Ascending aorta (tissue), 2 donors: ENCODE data around the gene ARFRP1. TPM values are rescaled to one million over a fixed set of nuclear protein-coding genes. Genes with fewer than 3 reads are reported as not detected.

ENCODE experiments used
- DNase-seq, 2 donors: peaks; one replicate each; pipeline ENCODE4 v3.0.0-alpha.2; 2019; ENCODE audit warnings: low spot score in 2 of 2
- H3K27ac ChIP-seq, 2 donors: fragments of 200-600 bp; sonication (generic); one replicate each; pipeline ENCODE4 v1.5.1; 2016 to 2017; ENCODE audit warnings: mild to moderate bottlenecking in 1 of 2
- H3K27me3 ChIP-seq: fragments of 200-600 bp; sonication (generic); one replicate; pipeline ENCODE4 v1.5.1; 2017
- H3K36me3 ChIP-seq, 2 donors: fragments of 200-600 bp; sonication (generic); one replicate each; pipeline ENCODE4 v1.5.1; 2016
- H3K4me1 ChIP-seq, 2 donors: fragments of 200-600 bp; sonication (generic); one replicate each; pipeline ENCODE4 v1.5.1; 2016 to 2017; ENCODE audit warnings: mild to moderate bottlenecking in 1 of 2
- H3K4me3 ChIP-seq, 2 donors: fragments of 200-600 bp; sonication (generic); one replicate each; pipeline ENCODE4 v1.5.1; 2016 to 2017; ENCODE audit warnings: mild to moderate bottlenecking in 1 of 2
- H3K9me3 ChIP-seq, 2 donors: fragments of 200-600 bp; sonication (generic); one replicate each; pipeline ENCODE4 v1.5.1; 2016
- intact Hi-C: fragments of 100-400 bp; cut with DNase I; formaldehyde crosslinking; loops from one replicate; pipeline ENCODE4 v1.15.1; 2023
- total RNA-seq: library from RNA; depleted of rRNA; stranded (reverse); fragments of >200 nt; gene quantifications from one replicate; pipeline ENCODE4 v1.1.0, GENCODE V29; 2016
- TF ChIP-seq, protein P1 (sequence below), 3 experiments: fragments of 200-600 bp in 2 of 3; fragments of 450-650 bp in 1 of 3; sonication (generic) in 2 of 3; IDR thresholded peaks; one replicate each; pipeline ENCODE4 v1.5.1; 2016 to 2019; ENCODE audit warnings: antibody characterized with exemption in 3 of 3, mild to moderate bottlenecking in 1 of 3, moderate library complexity in 1 of 3

Gene ARFRP1
- total RNA-seq, 1 donor from 2014 or later = 50.8 TPM

DNA sequence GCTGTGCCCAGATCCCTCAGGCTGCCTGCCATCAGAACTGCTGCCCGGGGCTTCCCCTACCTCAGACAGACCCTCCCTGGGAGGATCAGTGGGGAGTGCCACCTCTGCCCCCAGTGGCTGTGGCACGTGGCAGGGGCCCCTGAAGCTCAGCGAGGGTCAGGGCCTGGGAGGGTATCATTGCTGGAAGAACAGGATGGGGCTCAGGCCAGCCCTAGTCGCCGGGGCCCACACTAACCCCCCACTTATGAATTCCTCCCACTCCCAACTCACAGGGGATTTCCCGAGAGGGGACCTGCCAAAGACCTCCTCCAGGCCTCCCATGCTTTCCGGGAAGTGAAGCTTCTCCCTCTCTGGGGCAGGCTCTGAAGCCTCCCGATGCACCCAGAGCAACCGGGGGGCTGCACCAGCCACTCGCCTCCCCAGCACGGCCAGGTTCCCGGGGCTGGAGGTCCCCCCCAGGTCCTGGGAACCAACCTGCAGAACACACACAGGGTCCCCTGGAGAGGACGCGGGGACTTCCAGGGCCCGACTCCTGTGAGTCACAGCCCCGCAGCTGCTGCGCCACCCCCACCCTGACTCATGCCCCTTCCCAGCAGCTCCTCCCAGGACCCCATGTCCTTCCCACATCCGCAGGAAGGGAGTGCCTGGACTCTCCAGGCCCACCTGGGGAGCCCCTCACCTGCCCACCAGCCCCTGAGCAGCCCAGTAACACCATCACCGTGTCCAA is 8.9 kb downstream of the ARFRP1 start:
- Histone ChIP-seq H3K36me3 (peaks cover 15 to 41% of the 10 kb centered on the region in 2 donors), H3K27ac (peak overlapping the region; percentile 64 to 78), H3K9me3 (no peaks in the 10 kb centered on the region), H3K27me3 (no peaks in the 10 kb centered on the region), H3K4me1 (peaks cover 16 to 18% of the 10 kb centered on the region in 2 donors), H3K4me3 (no peak overlapping the region)
- intact Hi-C loops = loop anchor here (5.0 kb wide), 1 partner anchor 37 kb away; no protein-coding TSS in a partner anchor
- TF ChIP-seq, protein P1, sequence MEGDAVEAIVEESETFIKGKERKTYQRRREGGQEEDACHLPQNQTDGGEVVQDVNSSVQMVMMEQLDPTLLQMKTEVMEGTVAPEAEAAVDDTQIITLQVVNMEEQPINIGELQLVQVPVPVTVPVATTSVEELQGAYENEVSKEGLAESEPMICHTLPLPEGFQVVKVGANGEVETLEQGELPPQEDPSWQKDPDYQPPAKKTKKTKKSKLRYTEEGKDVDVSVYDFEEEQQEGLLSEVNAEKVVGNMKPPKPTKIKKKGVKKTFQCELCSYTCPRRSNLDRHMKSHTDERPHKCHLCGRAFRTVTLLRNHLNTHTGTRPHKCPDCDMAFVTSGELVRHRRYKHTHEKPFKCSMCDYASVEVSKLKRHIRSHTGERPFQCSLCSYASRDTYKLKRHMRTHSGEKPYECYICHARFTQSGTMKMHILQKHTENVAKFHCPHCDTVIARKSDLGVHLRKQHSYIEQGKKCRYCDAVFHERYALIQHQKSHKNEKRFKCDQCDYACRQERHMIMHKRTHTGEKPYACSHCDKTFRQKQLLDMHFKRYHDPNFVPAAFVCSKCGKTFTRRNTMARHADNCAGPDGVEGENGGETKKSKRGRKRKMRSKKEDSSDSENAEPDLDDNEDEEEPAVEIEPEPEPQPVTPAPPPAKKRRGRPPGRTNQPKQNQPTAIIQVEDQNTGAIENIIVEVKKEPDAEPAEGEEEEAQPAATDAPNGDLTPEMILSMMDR (IDR thresholded peaks at IDR 0.05) = no peak
- peak in 1 of 2 donors; percentile 82 for DNase-seq

DNA sequence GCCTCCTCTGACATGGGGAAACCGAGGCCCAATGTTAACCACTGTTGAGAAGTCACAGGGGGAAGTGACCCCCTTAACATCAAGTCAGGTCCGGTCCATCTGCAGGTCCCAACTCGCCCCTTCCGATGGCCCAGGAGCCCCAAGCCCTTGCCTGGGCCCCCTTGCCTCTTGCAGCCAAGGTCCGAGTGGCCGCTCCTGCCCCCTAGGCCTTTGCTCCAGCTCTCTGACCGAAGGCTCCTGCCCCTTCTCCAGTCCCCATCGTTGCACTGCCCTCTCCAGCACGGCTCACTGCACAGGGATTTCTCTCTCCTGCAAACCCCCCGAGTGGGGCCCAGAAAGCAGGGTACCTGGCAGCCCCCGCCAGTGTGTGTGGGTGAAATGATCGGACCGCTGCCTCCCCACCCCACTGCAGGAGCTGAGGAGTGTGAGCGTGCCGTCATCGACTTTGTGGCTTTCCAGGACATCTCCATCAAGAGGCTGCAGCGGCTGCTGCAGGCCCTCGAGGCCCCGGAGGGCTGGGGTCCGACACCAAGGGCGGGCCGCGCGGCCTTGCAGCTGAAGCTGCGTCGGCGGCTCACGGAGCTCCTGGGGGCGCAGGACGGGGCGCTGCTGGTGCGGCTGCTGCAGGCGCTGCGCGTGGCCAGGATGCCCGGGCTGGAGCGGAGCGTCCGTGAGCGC is 9.8 kb downstream of the ARFRP1 start:
- H3K27ac ChIP-seq = no peak overlapping the region
- peaks cover 9 to 38% of the 10 kb centered on the region in 2 donors for H3K36me3 ChIP-seq
- H3K9me3 ChIP-seq = no peaks in the 10 kb centered on the region
- H3K4me3 ChIP-seq = no peak overlapping the region
- DNase-seq = peak in 1 of 2 donors; percentile 61
- TF ChIP-seq, protein P1 (IDR thresholded peaks at IDR 0.05) = no peak
- peaks cover 16 to 18% of the 10 kb centered on the region in 2 donors for H3K4me1 ChIP-seq
- H3K27me3 ChIP-seq = no peaks in the 10 kb centered on the region
- intact Hi-C loops = loop anchor here (5.0 kb wide), 1 partner anchor 36 kb away; no protein-coding TSS in a partner anchor

DNA sequence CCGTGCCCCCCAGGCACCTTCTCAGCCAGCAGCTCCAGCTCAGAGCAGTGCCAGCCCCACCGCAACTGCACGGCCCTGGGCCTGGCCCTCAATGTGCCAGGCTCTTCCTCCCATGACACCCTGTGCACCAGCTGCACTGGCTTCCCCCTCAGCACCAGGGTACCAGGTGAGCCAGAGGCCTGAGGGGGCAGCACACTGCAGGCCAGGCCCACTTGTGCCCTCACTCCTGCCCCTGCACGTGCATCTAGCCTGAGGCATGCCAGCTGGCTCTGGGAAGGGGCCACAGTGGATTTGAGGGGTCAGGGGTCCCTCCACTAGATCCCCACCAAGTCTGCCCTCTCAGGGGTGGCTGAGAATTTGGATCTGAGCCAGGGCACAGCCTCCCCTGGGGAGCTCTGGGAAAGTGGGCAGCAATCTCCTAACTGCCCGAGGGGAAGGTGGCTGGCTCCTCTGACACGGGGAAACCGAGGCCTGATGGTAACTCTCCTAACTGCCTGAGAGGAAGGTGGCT is 10.4 kb downstream of the ARFRP1 start:
- no peak for DNase-seq
- H3K27ac ChIP-seq = no peak overlapping the region
- H3K36me3 ChIP-seq = peaks cover 9 to 38% of the 10 kb centered on the region in 2 donors
- peak overlapping the region in 1 of 2 donors; percentile 52 for H3K4me3 ChIP-seq
- intact Hi-C loops = loop anchor here (5.0 kb wide), 1 partner anchor 35 kb away; no protein-coding TSS in a partner anchor
- no peaks in the 10 kb centered on the region for H3K27me3 ChIP-seq
- TF ChIP-seq, protein P1 (IDR thresholded peaks at IDR 0.05) = no peak
- H3K4me1 ChIP-seq = peaks cover 16 to 18% of the 10 kb centered on the region in 2 donors
- H3K9me3 ChIP-seq = no peaks in the 10 kb centered on the region

DNA sequence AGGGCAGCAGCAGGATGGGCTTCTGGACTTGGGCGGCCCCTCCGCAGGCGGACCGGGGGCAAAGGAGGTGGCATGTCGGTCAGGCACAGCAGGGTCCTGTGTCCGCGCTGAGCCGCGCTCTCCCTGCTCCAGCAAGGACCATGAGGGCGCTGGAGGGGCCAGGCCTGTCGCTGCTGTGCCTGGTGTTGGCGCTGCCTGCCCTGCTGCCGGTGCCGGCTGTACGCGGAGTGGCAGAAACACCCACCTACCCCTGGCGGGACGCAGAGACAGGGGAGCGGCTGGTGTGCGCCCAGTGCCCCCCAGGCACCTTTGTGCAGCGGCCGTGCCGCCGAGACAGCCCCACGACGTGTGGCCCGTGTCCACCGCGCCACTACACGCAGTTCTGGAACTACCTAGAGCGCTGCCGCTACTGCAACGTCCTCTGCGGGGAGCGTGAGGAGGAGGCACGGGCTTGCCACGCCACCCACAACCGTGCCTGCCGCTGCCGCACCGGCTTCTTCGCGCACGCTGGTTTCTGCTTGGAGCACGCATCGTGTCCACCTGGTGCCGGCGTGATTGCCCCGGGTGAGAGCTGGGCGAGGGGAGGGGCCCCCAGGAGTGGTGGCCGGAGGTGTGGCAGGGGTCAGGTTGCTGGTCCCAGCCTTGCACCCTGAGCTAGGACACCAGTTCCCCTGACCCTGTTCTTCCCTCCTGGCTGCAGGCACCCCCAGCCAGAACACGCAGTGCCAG is 11.0 kb downstream of the ARFRP1 start, which contains the start of gene TNFRSF6B:
TNFRSF6B (plus strand) TSS at position 25 of the 729 bp plus-strand sequence; CDS start at position 141, 116 bp downstream.
- peaks cover 9 to 38% of the 10 kb centered on the region in 2 donors for H3K36me3 ChIP-seq
- peak within 1 kb of the TSS; percentile 15 to 24 for H3K27ac ChIP-seq
- H3K4me1 ChIP-seq = peaks cover 16 to 18% of the 10 kb centered on the region in 2 donors
- no peak for DNase-seq
- no peaks in the 10 kb centered on the region for H3K27me3 ChIP-seq
- H3K9me3 ChIP-seq = no peaks in the 10 kb centered on the region
- intact Hi-C loops = loop anchor here (5.0 kb wide), 1 partner anchor 34 kb away; no protein-coding TSS in a partner anchor
- TF ChIP-seq, protein P1 (IDR thresholded peaks at IDR 0.05) = no peak
- peak within 1 kb of the TSS in 1 of 2 donors; percentile 52 for H3K4me3 ChIP-seq

DNA sequence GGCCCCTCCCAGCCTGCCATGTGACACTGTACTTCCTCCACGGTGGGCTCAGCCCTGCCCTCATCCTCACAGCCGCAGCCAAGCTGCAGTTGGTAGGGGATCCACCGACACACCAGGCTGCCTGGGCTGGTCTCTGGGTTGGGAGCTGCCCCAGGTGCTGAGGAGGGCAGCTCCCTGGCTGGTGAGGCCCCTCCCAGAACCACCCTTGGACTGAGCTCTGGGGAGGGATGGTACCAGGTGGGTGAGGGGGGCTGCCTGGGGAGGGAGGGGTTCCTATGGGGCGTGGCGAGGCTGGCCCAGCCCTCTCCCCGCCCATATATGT is 11.5 kb downstream of the ARFRP1 start:
- Histone ChIP-seq H3K9me3 (no peaks in the 10 kb centered on the region), H3K4me3 (peak overlapping the region in 1 of 2 donors; percentile 52), H3K27ac (peak overlapping the region in 1 of 2 donors; percentile 15), H3K27me3 (no peaks in the 10 kb centered on the region), H3K4me1 (peaks cover 16 to 18% of the 10 kb centered on the region in 2 donors), H3K36me3 (peaks cover 9 to 34% of the 10 kb centered on the region in 2 donors)
- intact Hi-C loops = loop anchor here (5.0 kb wide), 1 partner anchor 34 kb away; no protein-coding TSS in a partner anchor
- DNase-seq = no peak
- TF ChIP-seq, protein P1 (IDR thresholded peaks at IDR 0.05) = no peak
